Inflammatory macrophage (primary cell): ENCODE data around the gene QSOX1.
"Not testable (repeated sequence)": the region's sequence is repeated elsewhere in the genome, so short reads cannot be mapped to it uniquely, and the experiment has no call there.

Source experiments
- DNase-seq, 2 donors: peaks; one replicate each; pipeline ENCODE4 v3.0.0-alpha.2; 2020 to 2022

Gene QSOX1

GRCh38 chr1:180192172-180192571 is 37.5 kb downstream of the QSOX1 start:
- no peak for DNase-seq

- DNase-seq: no peak
Measured at GRCh38 chr1:180193141-180194047, 38.7 kb downstream of the QSOX1 start.

GRCh38 chr1:180194048-180194425 is 39.4 kb downstream of the QSOX1 start:
- DNase-seq: no peak

GRCh38 chr1:180194546-180195207 is 40.0 kb downstream of the QSOX1 start:
- no peak for DNase-seq

GRCh38 chr1:180195401-180195800 is 40.7 kb downstream of the QSOX1 start:
- no peak for DNase-seq

GRCh38 chr1:180195916-180196315 is 41.2 kb downstream of the QSOX1 start:
- no peak for DNase-seq

- DNase-seq: no peak
Measured at GRCh38 chr1:180196436-180197003, 41.9 kb downstream of the QSOX1 start.

GRCh38 chr1:180197231-180197630 is 42.6 kb downstream of the QSOX1 start:
- no peak for DNase-seq

GRCh38 chr1:180198196-180198595 is 43.5 kb downstream of the QSOX1 start:
- DNase-seq: no peak

- no peak for DNase-seq
Measured at GRCh38 chr1:180198611-180199010, 43.9 kb downstream of the QSOX1 start.

GRCh38 chr1:180199018-180199417 is 44.3 kb downstream of the QSOX1 start:
- DNase-seq: no peak

GRCh38 chr1:180201451-180202200 is 47.0 kb downstream of the QSOX1 start:
- DNase-seq: no peak

- DNase-seq: not testable (repeated sequence)
Measured at GRCh38 chr1:180202588-180202987, 47.9 kb downstream of the QSOX1 start.

GRCh38 chr1:180204231-180204630 is 49.6 kb downstream of the QSOX1 start:
- DNase-seq: no peak

- DNase-seq: no peak
Measured at GRCh38 chr1:180206581-180206980, 51.9 kb downstream of the QSOX1 start.

GRCh38 chr1:180208264-180208663 is 53.6 kb downstream of the QSOX1 start:
- peak; percentile 34 to 42 for DNase-seq

- no peak for DNase-seq
Measured at GRCh38 chr1:180210008-180210620, 55.4 kb downstream of the QSOX1 start.

- DNase-seq: no peak
Measured at GRCh38 chr1:180211156-180211859, 56.6 kb downstream of the QSOX1 start.

- peak in 1 of 2 donors; percentile 24 for DNase-seq
Measured at GRCh38 chr1:180211860-180212229, 57.2 kb downstream of the QSOX1 start.

GRCh38 chr1:180213401-180214170 is 58.9 kb downstream of the QSOX1 start:
- DNase-seq: peak in 1 of 2 donors; percentile 8
